ENCODE measurements around the gene TMCC1. TPM values are rescaled to one million over a fixed set of nuclear protein-coding genes. Genes with fewer than 3 reads are reported as not detected.

TMCC1 gene
- total and polyA plus RNA-seq, 4 donors = 10.2 to 60.0 (median 11.0) TPM

- no peaks in the 10 kb centered on the region for H3K36me3 ChIP-seq (ENCODE audit: control insufficient read depth in 4 of 4, insufficient read depth in 3 of 4, low read depth in 1 of 4, low read length in 3 of 4)
- DNase-seq (ENCODE audit: low spot score) = no peak
- no peaks in the 10 kb centered on the region for H3K9me3 ChIP-seq (ENCODE audit: control insufficient read depth in 4 of 4, low read length in 3 of 4)
- over 99% methylated on average over 3 of the region's 3 CpGs for WGBS
- no peak overlapping the region for H3K4me3 ChIP-seq (ENCODE audit: low read depth in 1 of 3, low read length in 3 of 3)
- no peaks in the 10 kb centered on the region for H3K27me3 ChIP-seq (ENCODE audit: control insufficient read depth in 4 of 4, insufficient read depth in 4 of 4, low read length in 3 of 4)
- no peak overlapping the region for H3K9ac ChIP-seq (ENCODE audit: low read depth in 1 of 2, low read length in 2 of 2)
- H3K4me1 ChIP-seq (ENCODE audit: control insufficient read depth in 4 of 4, insufficient read depth in 4 of 4, low read length in 3 of 4) = peaks cover 0 to 3% (median 1%) of the 10 kb centered on the region in 4 donors
- TF ChIP-seq, protein P1, sequence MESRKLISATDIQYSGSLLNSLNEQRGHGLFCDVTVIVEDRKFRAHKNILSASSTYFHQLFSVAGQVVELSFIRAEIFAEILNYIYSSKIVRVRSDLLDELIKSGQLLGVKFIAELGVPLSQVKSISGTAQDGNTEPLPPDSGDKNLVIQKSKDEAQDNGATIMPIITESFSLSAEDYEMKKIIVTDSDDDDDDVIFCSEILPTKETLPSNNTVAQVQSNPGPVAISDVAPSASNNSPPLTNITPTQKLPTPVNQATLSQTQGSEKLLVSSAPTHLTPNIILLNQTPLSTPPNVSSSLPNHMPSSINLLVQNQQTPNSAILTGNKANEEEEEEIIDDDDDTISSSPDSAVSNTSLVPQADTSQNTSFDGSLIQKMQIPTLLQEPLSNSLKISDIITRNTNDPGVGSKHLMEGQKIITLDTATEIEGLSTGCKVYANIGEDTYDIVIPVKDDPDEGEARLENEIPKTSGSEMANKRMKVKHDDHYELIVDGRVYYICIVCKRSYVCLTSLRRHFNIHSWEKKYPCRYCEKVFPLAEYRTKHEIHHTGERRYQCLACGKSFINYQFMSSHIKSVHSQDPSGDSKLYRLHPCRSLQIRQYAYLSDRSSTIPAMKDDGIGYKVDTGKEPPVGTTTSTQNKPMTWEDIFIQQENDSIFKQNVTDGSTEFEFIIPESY (IDR thresholded peaks at IDR 0.05) = no peak
- TF ChIP-seq NR2F2 (IDR thresholded peaks at IDR 0.05) (no peak), JUND (IDR thresholded peaks at IDR 0.05) (no peak), FOXA2 (IDR thresholded peaks at IDR 0.05) (no peak), FOXA1 (IDR thresholded peaks at IDR 0.05) (no peak), GABPA (IDR thresholded peaks at IDR 0.05 in 1 of 2, conservative IDR thresholded peaks at IDR 0.05 in 1 of 2) (no peak), RAD21 (IDR thresholded peaks at IDR 0.05) (no peak), REST (IDR thresholded peaks at IDR 0.05) (no peak), SP1 (IDR thresholded peaks at IDR 0.05) (no peak), HNF4G (IDR thresholded peaks at IDR 0.05) (no peak), EGR1 (IDR thresholded peaks at IDR 0.05; ENCODE audit: low read depth in 2 of 2) (no peak), TAF1 (conservative IDR thresholded peaks at IDR 0.05) (no peak), HNF4A (conservative IDR thresholded peaks at IDR 0.05) (no peak), YY1 (IDR thresholded peaks at IDR 0.05) (no peak)
- TF ChIP-seq, protein P2, sequence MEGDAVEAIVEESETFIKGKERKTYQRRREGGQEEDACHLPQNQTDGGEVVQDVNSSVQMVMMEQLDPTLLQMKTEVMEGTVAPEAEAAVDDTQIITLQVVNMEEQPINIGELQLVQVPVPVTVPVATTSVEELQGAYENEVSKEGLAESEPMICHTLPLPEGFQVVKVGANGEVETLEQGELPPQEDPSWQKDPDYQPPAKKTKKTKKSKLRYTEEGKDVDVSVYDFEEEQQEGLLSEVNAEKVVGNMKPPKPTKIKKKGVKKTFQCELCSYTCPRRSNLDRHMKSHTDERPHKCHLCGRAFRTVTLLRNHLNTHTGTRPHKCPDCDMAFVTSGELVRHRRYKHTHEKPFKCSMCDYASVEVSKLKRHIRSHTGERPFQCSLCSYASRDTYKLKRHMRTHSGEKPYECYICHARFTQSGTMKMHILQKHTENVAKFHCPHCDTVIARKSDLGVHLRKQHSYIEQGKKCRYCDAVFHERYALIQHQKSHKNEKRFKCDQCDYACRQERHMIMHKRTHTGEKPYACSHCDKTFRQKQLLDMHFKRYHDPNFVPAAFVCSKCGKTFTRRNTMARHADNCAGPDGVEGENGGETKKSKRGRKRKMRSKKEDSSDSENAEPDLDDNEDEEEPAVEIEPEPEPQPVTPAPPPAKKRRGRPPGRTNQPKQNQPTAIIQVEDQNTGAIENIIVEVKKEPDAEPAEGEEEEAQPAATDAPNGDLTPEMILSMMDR (IDR thresholded peaks at IDR 0.05; ENCODE audit: low read depth, low read length, missing input control) = no peak
- TF ChIP-seq, protein P3, sequence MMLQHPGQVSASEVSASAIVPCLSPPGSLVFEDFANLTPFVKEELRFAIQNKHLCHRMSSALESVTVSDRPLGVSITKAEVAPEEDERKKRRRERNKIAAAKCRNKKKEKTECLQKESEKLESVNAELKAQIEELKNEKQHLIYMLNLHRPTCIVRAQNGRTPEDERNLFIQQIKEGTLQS (IDR thresholded peaks at IDR 0.05) = no peak
- H3K27ac ChIP-seq (ENCODE audit: low read depth in 1 of 2, low read length in 2 of 2) = no peak overlapping the region
These were observed 123.9 kb downstream of the TMCC1 start for GRCh38 chr3:129769616-129770015.

DNA sequence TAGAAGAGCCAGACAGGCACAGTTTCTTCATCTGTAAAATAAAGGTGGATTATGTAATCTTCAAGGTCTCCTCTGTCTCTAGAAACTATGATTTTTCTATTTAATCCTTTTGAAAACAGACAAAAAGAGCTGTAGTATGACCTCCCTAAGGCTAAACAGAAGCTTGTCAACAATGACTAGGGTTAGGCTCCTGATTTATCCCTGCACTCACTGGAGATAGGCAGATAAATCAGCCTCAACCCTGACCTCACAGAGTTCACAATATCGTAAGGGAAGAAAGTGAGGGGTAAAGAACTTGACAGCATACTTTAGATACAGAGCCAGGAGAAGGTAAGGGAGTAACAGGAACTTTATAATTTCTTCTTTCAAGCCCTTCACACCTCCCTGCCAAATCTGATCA lies 124.8 kb downstream of the TMCC1 start:
- TF ChIP-seq YY1 (IDR thresholded peaks at IDR 0.05) (no peak), FOXA1 (IDR thresholded peaks at IDR 0.05) (no peak), REST (IDR thresholded peaks at IDR 0.05) (no peak), TAF1 (conservative IDR thresholded peaks at IDR 0.05) (no peak), RAD21 (IDR thresholded peaks at IDR 0.05) (no peak), JUND (IDR thresholded peaks at IDR 0.05) (no peak)

More for the DNA sequence above, 124.8 kb downstream of the TMCC1 start:
- no peak for DNase-seq (ENCODE audit: low spot score)
- Histone ChIP-seq H3K27me3 (ENCODE audit: control insufficient read depth in 4 of 4, insufficient read depth in 4 of 4, low read length in 3 of 4) (no peaks in the 10 kb centered on the region), H3K4me3 (ENCODE audit: low read depth in 1 of 3, low read length in 3 of 3) (no peak overlapping the region), H3K9ac (ENCODE audit: low read depth in 1 of 2, low read length in 2 of 2) (no peak overlapping the region), H3K9me3 (ENCODE audit: control insufficient read depth in 4 of 4, low read length in 3 of 4) (no peaks in the 10 kb centered on the region), H3K4me1 (ENCODE audit: control insufficient read depth in 4 of 4, insufficient read depth in 4 of 4, low read length in 3 of 4) (peaks cover 2 to 6% (median 4%) of the 10 kb centered on the region in 4 donors), H3K36me3 (ENCODE audit: control insufficient read depth in 4 of 4, insufficient read depth in 3 of 4, low read depth in 1 of 4, low read length in 3 of 4) (no peaks in the 10 kb centered on the region), H3K27ac (ENCODE audit: low read depth in 1 of 2, low read length in 2 of 2) (no peak overlapping the region)
- WGBS = 55% methylated on average over 1 of the region's 1 CpG

Data from liver (tissue), 9 donors.